Measurements from ENCODE around the gene URM1.

The URM1 gene

GRCh38 chr9:128435611-128436010 lies 64.4 kb downstream of the URM1 start:
- no peak for DNase-seq

GRCh38 chr9:128438343-128439109 lies 67.4 kb downstream of the URM1 start:
- peak; percentile 93 for DNase-seq

- DNase-seq = no peak
Observed at GRCh38 chr9:128439273-128439672, 68.1 kb downstream of the URM1 start.
